ENCODE measurements around the gene PDZK1IP1. TPM values are rescaled to one million over a fixed set of nuclear protein-coding genes. Genes with fewer than 3 reads are reported as not detected.
"Not testable (repeated sequence)": the region's sequence is repeated elsewhere in the genome, so short reads cannot be mapped to it uniquely, and the experiment has no call there.

PDZK1IP1 gene
- total RNA-seq, 2 donors from 2014 or later = not detected

DNA sequence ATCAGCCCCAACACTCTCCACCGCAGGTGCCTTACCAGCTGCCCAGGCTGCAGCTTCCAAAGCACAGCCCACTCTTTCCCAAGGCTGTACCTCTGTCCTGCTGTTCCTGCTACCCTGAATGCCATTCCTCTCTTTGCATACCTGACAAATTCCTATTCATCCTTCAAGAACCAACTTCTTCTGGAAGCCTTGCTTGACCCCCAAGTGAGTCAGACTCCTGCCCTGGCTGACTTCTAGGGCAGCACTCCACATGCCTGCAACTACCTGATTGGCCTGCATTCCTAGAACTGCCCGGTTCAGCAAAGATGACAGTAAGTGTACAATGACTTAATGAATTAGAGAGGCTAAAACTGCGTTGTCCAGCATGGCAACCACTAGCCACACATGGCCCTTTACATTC is 20.8 kb upstream of the PDZK1IP1 start:
- Mint-ChIP-seq H3K27ac (no peak overlapping the region), H3K36me3 (no peaks in the 10 kb centered on the region), H3K9me3 (no peaks in the 10 kb centered on the region)
- no peak for DNase-seq (ENCODE audit: low spot score in 2 of 2)
- ATAC-seq = no peak

DNA sequence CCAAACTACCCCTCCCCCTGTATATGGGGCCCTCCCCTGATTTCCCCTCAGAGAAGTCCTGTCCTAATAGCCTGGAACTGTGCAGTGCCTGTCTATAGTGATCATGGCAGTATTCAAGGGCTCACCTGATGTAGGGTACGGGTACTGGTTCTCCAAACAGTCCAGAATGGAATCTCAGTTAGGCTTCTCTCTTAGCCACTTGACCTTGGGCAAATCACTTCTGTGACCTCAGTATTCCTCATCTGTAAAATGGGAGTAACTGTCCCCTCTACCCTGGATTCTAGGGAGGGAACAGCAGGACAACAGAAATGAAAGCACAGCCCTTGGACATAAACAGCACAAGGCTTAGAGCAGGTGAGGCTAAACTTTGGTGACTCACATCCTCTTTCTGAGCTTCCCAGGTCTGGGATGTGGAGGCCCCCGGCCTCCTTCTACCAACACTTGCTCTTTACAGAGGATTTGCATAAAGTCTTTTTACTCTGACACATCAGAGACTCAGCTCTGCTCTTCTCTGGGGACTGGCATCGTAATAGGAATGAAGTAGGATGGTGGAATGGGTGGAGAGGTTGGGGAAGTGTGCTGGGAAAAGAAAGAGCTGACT is 20.0 kb upstream of the PDZK1IP1 start:
- DNase-seq (ENCODE audit: low spot score in 2 of 2) (no peak), ATAC-seq (peak in 1 of 2 donors; percentile 58)
- H3K9me3 Mint-ChIP-seq = no peaks in the 10 kb centered on the region
- no peak overlapping the region for H3K27ac Mint-ChIP-seq
- no peaks in the 10 kb centered on the region for H3K36me3 Mint-ChIP-seq

DNA sequence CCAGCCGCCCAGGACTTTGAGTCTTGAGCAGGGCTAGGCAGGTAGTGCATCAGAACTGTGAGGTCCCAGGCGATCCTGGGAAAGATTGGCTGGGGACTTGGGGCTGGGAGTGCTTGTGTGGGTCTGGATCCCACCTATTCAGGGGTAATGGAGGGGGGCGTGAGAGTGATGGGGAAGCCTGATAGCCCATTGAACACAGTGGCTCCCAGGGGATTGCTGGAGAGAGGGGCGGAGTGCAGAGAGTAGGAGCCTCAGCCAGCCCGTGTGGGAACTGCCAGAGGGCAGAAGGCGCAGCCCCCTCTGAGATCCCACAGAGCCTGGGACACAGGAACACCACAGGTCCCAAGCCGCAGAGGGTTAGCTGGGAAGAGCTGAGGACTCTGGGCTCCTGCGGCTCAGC is 19.3 kb upstream of the PDZK1IP1 start:
- no peak for ATAC-seq
- Mint-ChIP-seq H3K36me3 (no peaks in the 10 kb centered on the region), H3K9me3 (no peaks in the 10 kb centered on the region), H3K27ac (peak overlapping the region in 1 of 2 donors; percentile 28)
- no peak for DNase-seq (ENCODE audit: low spot score in 2 of 2)

DNA sequence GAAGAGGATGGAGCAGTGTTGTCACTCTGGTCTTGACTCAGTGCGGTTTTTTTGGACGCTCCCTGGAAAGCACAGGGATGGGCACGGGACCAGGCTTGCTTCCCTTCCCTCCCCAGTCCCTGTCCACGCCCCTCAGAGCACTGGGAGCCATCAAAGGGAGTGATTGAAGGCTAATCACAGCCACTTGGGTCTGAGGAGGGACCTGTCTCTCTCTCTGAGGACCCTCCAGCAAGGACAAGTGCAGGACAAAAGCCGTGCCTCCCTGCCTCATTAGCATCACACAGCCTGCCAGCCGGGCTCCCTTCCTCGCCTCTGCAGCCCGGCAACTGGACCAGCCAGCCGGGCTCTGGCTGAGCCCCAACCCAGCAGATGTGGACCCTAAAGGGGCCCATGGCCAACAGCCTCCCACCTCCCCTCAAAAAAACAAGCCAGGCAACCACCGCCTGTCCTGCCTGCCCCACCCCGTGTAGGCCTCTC is 18.6 kb upstream of the PDZK1IP1 start:
- Mint-ChIP-seq H3K9me3 (no peaks in the 10 kb centered on the region), H3K27ac (peak overlapping the region in 1 of 2 donors; percentile 28), H3K36me3 (no peaks in the 10 kb centered on the region)
- no peak for ATAC-seq
- no peak for DNase-seq (ENCODE audit: low spot score in 2 of 2)

DNA sequence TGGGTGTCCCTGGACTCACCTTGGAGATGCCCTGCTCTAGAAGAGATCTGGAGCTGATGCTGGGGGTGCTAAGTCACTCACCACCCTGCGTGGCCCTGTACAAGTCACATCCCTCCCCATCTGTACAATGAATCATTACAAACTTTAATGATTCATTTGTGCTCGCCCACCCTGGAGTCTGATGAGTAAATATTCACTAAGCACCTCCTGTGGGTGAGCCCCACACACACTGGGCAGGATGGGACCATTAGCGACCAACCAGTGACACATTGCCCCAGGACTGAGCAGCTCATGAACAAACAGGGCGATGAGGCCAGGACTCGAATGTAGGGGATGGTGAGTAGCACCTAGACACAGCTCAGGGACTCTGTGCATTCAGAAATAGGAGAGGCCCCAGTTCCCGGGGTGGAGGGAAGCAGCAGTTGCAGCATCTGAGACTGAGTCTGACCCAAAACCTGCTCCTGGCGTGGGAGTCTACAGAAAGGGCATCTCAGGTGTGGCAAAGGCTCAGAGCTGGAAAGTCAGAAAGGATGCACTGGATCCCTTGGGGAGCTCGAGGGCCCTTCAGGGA is 18.1 kb upstream of the PDZK1IP1 start:
- H3K36me3 Mint-ChIP-seq = no peaks in the 10 kb centered on the region
- DNase-seq (ENCODE audit: low spot score in 2 of 2) = no peak
- no peak overlapping the region for H3K27ac Mint-ChIP-seq
- H3K9me3 Mint-ChIP-seq = no peaks in the 10 kb centered on the region
- ATAC-seq = peak; percentile 34 to 88

DNA sequence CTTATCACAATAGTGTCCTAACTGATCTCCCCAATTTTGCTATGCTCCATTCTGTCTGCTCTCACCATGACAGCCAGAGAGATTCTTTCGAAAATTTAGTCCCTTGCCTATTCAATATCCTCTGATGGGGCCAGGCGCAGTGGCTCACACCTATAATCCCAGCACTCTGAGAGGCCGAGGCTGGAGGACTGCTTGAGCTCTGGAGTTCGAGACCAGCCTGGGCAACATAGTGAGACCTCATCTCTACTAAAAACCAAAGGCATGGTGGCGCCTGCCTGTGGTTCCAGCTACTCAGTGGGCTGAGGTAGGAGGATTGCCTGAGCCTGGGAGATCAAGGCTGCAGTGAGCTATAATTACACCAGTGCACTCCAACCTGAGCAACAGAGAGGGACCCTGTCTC is 16.1 kb upstream of the PDZK1IP1 start:
- ATAC-seq (no peak), DNase-seq (ENCODE audit: low spot score in 2 of 2) (no peak)

DNA sequence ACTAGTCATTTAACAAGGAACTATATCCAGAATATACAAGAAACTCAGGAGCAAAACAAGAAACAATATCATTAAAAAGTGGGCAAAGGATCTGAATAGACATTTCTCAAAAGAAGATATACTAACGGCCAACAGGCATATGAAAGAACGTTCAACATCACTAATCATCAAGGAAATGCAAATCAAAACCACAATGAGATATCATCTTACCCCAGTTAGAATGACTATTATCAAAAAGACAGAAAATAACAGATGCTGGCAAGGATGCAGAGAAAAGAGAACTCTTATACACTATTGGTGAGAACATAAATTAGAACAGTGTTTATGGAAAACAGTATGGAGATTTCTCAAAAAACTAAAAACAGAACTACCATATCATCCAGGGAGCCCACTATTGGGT is 13.7 kb upstream of the PDZK1IP1 start:
- not testable (repeated sequence) for H3K36me3 Mint-ChIP-seq; H3K27ac Mint-ChIP-seq; DNase-seq (ENCODE audit: low spot score in 2 of 2); ATAC-seq; H3K9me3 Mint-ChIP-seq

More for the DNA sequence above, 16.1 kb upstream of the PDZK1IP1 start:
- no peak overlapping the region for H3K27ac Mint-ChIP-seq
- H3K36me3 Mint-ChIP-seq = no peaks in the 10 kb centered on the region
- H3K9me3 Mint-ChIP-seq = no peaks in the 10 kb centered on the region

DNA sequence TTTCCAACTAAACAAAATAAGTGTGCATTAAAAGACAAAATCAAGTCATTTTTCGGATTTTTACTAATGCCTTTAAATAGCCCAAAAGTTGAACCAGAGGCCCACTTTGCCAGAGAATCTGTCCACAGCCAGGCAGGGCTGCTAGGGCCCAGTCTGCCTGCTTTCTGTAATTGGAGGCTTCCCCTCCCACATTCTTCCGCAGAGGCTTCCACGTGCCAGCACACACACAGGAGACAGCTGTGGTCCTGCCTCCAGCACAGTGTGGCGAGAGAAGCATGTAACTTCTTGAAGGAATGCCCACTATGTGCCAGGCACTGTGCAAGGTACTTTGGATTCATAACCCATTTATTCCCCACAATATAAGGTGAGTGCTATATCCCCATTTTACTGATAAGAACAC is 11.3 kb upstream of the PDZK1IP1 start:
- Mint-ChIP-seq H3K27ac (no peak overlapping the region), H3K9me3 (no peaks in the 10 kb centered on the region), H3K36me3 (no peaks in the 10 kb centered on the region)
- ATAC-seq = no peak
- no peak for DNase-seq (ENCODE audit: low spot score in 2 of 2)

DNA sequence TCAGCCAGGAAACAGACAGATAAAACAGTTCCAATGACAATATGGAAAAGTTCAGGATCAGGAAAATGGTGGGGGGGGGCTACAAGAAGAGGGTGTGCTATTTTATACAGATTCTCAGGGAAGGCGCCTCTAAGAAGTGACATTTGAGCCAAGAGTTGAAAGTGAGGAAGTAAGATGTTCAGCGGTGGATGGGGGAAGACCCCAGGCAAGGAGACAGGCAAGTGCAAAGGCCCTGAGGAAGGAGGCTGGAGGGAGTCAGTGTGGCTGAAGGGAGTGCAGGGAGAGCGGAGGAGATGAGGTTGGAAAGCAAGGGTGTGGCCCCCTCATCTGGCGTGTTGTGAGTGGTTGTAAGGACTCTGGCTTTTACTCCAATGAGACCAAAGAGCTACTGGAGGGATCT is 8.4 kb upstream of the PDZK1IP1 start:
- DNase-seq (ENCODE audit: low spot score in 2 of 2) (no peak), ATAC-seq (no peak)
- Mint-ChIP-seq H3K36me3 (no peaks in the 10 kb centered on the region), H3K9me3 (no peaks in the 10 kb centered on the region), H3K27ac (no peak overlapping the region)

DNA sequence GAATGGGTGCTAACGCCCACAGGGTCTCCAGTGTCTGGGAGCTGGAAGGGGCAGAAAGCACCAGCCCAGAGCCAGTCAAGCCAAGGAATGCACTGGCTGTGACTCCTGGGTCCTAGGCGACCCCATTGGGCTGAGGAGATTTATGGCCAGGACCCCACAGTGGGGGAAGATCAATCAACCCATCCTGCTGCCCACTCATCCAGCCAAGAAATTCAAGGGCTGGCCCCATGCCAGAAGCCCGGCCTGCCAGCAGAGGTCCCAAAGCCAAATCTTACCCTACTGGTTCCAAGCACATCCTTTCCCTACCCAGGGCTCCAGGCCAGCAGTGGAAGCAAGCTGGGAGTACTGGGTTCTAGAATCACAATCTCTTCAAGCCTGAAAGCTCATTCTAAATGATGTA is 6.8 kb upstream of the PDZK1IP1 start:
- no peaks in the 10 kb centered on the region for H3K36me3 Mint-ChIP-seq
- H3K9me3 Mint-ChIP-seq = no peaks in the 10 kb centered on the region
- H3K27ac Mint-ChIP-seq = no peak overlapping the region
- ATAC-seq (no peak), DNase-seq (ENCODE audit: low spot score in 2 of 2) (no peak)

DNA sequence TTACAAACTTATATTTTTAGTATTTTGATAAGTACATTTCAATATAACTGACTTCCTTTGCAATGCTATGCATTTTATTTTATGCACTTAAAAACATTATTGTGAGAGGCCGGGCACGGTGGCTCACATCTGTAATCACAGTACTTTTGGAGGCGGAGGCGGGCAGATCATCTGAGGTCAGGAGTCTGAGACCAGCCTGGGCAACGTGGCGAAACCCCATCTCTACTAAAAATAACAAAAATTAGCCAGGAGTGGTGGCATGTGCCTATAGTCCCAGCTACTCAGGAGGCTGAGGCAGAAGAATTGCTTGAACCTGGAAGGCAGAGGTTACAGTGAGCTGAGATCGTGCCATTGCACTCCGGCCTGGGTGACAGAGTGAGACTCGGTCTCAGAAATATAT is 6.1 kb upstream of the PDZK1IP1 start:
- DNase-seq (ENCODE audit: low spot score in 2 of 2); ATAC-seq; H3K36me3 Mint-ChIP-seq: not testable (repeated sequence)

DNA sequence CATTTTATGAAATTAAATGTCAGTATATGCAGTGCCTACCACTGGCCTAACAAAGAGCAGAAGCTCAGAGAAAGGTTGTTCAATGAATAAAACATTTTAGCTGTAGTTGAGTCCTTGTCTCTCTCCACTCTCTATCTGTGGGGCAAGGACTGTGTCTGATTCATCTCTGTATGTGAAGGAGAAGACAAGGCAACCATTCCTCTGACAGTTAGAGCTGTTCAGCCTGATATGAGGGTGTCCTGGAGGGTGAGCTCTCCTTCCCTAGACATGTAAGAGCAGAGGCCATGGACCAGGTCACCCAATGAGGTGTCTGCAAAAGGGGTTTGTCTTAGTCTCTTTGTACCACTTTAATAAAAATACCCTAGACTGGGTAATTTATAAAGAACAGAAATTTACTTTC is 4.5 kb upstream of the PDZK1IP1 start:
- DNase-seq (ENCODE audit: low spot score in 2 of 2) (no peak), ATAC-seq (no peak)
- Mint-ChIP-seq H3K36me3 (no peaks in the 10 kb centered on the region), H3K27ac (no peak overlapping the region), H3K9me3 (no peaks in the 10 kb centered on the region)

More for the DNA sequence above, 6.1 kb upstream of the PDZK1IP1 start:
- not testable (repeated sequence) for H3K9me3 Mint-ChIP-seq, H3K27ac Mint-ChIP-seq

DNA sequence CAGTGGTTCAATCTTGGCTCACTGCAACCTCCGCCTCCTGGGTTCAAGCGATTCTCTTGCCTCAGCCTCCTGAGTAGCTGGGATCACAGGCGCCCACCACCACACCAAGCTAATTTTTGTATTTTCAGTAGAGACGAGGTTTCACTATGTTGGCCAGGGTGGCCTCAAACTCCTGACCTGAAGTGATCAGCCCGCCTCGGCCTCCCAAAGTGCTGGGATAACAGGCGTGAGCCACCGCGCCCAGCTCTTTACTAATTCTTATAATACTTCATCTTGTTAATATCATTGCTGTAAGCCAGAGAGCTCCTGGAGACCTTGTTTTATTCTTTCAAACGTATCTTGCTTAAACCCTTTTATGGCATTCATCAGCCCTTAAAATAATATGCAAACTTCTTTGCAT is 3.7 kb upstream of the PDZK1IP1 start:
- DNase-seq (ENCODE audit: low spot score in 2 of 2); ATAC-seq; H3K27ac Mint-ChIP-seq; H3K36me3 Mint-ChIP-seq; H3K9me3 Mint-ChIP-seq: not testable (repeated sequence)

DNA sequence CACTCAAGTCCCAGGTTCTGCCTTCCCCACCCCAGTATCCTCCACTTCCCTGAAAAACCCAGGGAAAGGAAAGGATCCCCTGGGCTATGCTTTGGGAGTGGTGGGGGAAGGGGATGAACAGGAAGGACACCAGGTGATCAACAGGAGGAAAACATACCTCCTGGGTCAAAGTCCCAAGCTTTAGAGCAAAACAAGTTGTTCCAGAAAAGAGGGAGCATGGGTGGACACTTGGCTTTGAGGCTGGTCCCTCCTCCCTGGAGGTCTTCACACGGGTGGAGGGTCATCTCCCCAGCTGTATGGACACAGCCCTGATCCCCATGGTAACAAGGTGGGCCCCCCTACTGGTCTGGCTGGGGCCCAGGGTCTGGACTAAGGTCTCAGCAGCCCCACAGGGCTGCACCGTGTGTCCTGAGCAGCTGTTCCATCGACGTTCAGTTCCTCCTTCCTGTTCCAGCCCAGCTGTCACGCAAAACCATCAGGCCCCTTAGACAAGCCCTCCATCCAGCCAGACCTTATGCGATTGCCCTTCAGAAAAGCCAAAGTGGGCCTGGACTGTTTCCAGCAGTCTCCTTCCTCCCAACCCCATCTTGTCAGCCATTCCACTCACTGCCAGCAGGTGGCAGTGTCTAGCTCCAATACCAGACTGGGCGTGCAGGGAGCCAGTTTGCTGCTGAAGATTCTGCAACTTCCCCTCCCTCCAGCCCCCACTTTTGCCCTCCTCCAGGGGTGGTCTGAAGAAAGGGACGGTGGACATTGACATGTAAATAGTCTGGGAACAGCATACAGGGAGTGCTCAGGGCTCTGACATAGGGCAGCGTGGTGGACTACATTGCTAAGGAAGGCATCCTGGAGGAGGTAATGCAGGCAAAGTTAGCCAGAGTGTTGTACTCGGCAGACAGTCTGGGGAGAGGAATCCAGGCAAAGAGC is 2.9 kb upstream of the PDZK1IP1 start:
- Mint-ChIP-seq H3K36me3 (no peaks in the 10 kb centered on the region), H3K27ac (peak overlapping the region in 1 of 2 donors; percentile 5), H3K9me3 (no peaks in the 10 kb centered on the region)
- ATAC-seq = peak; percentile 71 to 74
- DNase-seq (ENCODE audit: low spot score in 2 of 2) = peak; percentile 57 to 70

DNA sequence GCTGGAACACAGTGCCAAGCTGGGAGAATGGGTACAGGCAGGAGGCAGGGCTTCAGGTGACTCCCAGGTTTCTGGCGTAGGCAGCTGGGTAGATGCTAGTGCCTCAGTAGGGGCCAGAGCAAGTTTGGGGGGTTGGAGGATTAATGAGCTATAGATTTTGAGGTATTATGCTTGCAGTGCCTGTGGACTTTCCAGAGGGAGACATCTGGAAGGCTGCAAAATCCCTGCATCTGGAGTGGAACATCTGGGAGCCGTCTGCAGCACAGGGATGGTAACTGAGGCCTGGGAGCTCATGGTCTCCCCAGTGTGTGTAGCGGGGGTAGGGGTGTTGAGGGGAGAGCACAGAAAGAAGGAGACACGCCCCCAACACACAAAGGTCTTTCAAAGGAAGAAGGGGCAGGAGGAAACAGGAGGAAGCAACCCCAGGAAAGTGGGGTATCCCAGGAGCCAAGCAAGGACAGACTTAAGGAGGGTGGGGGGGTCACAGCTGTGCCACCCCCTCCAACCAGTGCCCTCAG is 2.2 kb upstream of the PDZK1IP1 start:
- ATAC-seq = no peak
- Mint-ChIP-seq H3K36me3 (no peaks in the 10 kb centered on the region), H3K9me3 (no peaks in the 10 kb centered on the region), H3K27ac (peak overlapping the region in 1 of 2 donors; percentile 5)
- DNase-seq (ENCODE audit: low spot score in 2 of 2) = no peak

DNA sequence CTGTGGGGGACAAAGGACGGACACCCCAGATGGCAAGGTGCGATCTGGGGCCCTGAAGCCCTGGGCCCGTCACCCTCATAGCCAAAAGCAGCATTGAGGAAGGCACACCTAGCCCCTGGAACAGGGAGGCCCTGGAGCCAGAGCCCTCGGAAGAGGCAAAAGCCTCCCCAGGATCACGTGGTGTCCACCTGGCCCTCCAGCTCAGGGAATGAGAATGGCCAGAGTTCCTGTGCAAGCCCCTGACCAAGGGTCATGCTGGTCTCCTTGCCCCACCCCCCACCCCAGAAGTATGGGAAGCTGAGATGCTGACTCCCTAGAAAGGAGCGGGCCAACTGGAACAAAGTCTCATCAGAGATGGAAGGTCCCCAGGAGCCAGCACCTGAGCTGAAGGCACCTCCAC is 1.0 kb upstream of the PDZK1IP1 start:
- Mint-ChIP-seq H3K36me3 (no peaks in the 10 kb centered on the region), H3K27ac (no peak overlapping the region), H3K9me3 (no peaks in the 10 kb centered on the region)
- ATAC-seq (no peak), DNase-seq (ENCODE audit: low spot score in 2 of 2) (no peak)

DNA sequence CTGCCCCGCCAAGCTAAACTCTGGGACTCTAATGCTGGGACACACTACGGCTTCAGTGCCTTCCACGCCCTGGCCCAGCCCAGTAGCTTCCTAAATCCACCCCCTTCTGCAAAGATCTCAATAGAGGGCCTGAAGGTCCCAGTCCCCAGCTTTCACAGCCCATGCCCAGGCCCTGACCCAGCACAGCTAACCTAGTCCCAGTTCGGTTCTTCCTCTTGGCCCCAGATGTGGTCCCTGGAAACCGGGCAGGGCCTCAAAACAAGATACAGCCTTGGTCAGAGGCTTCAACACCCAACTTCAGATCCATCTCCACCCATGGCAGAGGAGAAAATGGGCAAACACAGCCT is 646 bp upstream of the PDZK1IP1 start:
- H3K27ac Mint-ChIP-seq = no peak overlapping the region
- no peaks in the 10 kb centered on the region for H3K9me3 Mint-ChIP-seq
- ATAC-seq (no peak), DNase-seq (ENCODE audit: low spot score in 2 of 2) (no peak)
- no peaks in the 10 kb centered on the region for H3K36me3 Mint-ChIP-seq

Measured in activated naive CD4-positive, alpha-beta T cell treated with anti-CD3 and anti-CD28 coated beads, Interleukin-2, amount 50 U/mL, for 72 hours (primary cell).